Measurements from ENCODE around the gene SLFN11. TPM values are rescaled to one million over a fixed set of nuclear protein-coding genes. Genes with fewer than 3 reads are reported as not detected.

The SLFN11 gene
- total RNA-seq, 1 experiment from 2014 or later = 0.90 TPM

- Mint-ChIP-seq H3K9me3 (peaks cover 7 to 14% of the 10 kb centered on the region in 2 experiments), H3K27ac (no peak overlapping the region), H3K36me3 (ENCODE audit: insufficient read depth in 1 of 3, low read depth in 3 of 3) (peaks cover 5 to 8% (median 8%) of the 10 kb centered on the region in 3 experiments), H3K4me1 (peaks cover 3% of the 10 kb centered on the region in 2 experiments; a peak in 3 of 4 replicates), H3K27me3 (ENCODE audit: low read depth) (peaks cover 4% of the 10 kb centered on the region), H3K4me3 (peak overlapping the region in 1 of 2 experiments; percentile 34; a peak in 1 of 5 replicates)
- H4K5ac ChIP-seq (ENCODE audit: insufficient read length, low read depth, low read length) = no peak overlapping the region
- no peak overlapping the region for H3K9ac ChIP-seq (ENCODE audit: extremely low read depth, insufficient read length, low read length)
- no peak overlapping the region for H3K4me2 ChIP-seq (ENCODE audit: insufficient read depth, insufficient read length, low read length)
- H2BK5ac ChIP-seq (ENCODE audit: insufficient read length, low read length) = no peak overlapping the region
- WGBS (ENCODE audit: extremely low coverage, insufficient read length, low lambda C conversion rate) = no CpG with 5 or more reads among the region's 2 CpGs
- no peak overlapping the region for H2AK5ac ChIP-seq (ENCODE audit: insufficient read length, low read length)
- H3K14ac ChIP-seq (ENCODE audit: insufficient read depth, low read length) = no peak overlapping the region
- no peak overlapping the region for H4K91ac ChIP-seq (ENCODE audit: insufficient read length, low read depth, low read length)
- H3K4me1 ChIP-seq (ENCODE audit: insufficient read depth, low read length) = no peaks in the 10 kb centered on the region
- no peak overlapping the region for H3K23ac ChIP-seq (ENCODE audit: insufficient read length, low read depth, low read length)
- TF ChIP-seq CTCF (conservative IDR thresholded peaks at IDR 0.05) = no peak
- no peaks in the 10 kb centered on the region for H3K79me1 ChIP-seq (ENCODE audit: insufficient read depth, low read depth, low read length, poor library complexity, severe bottlenecking)
- H3K9me3 ChIP-seq (ENCODE audit: control insufficient read depth, low read depth, low read length) = peaks cover 5% of the 10 kb centered on the region
- H3K56ac ChIP-seq (ENCODE audit: insufficient read length, low read depth, low read length) = no peak overlapping the region
- no peak overlapping the region for H3K4ac ChIP-seq (ENCODE audit: low read depth, low read length)
- DNase-seq = no peak
- no peak overlapping the region for H3K27ac ChIP-seq (ENCODE audit: insufficient read length, low read depth, low read length)
- no peaks in the 10 kb centered on the region for H3K79me2 ChIP-seq (ENCODE audit: insufficient read depth, low read length)
- H3K18ac ChIP-seq (ENCODE audit: insufficient read length, low read depth, low read length) = no peak overlapping the region
- no peaks in the 10 kb centered on the region for H3K27me3 ChIP-seq (ENCODE audit: insufficient read depth, low read length)
- no peak overlapping the region for H2BK15ac ChIP-seq (ENCODE audit: low read depth, low read length)
- no peak overlapping the region for H4K8ac ChIP-seq (replicated peaks; ENCODE audit: insufficient read length, low read depth, low read length)
- no peak overlapping the region for H2BK120ac ChIP-seq (ENCODE audit: low read depth, low read length, poor library complexity, severe bottlenecking)
- no peaks in the 10 kb centered on the region for H4K20me1 ChIP-seq (ENCODE audit: control insufficient read depth, insufficient read depth, insufficient read length)
- no peak overlapping the region for H2BK12ac ChIP-seq (ENCODE audit: insufficient read length, low read depth, low read length)
- H2AFZ ChIP-seq (ENCODE audit: low read length) = no peak overlapping the region
- no peak overlapping the region for H3T11ph ChIP-seq (ENCODE audit: low read length)
- H2BK20ac ChIP-seq (ENCODE audit: low read depth, low read length, poor library complexity, severe bottlenecking) = no peak overlapping the region
- H3K23me2 ChIP-seq (ENCODE audit: insufficient read length, low read depth, low read length, poor library complexity, severe bottlenecking) = no peaks in the 10 kb centered on the region
Observed at GRCh38 chr17:35390156-35390555, 16.7 kb upstream of the SLFN11 start.

All from H9 (cell line).